ENCODE measurements around the gene BANF1.
A peak's percentile ranks its signal among the peaks of the same experiment; 100 is the strongest.

Gene BANF1

DNA sequence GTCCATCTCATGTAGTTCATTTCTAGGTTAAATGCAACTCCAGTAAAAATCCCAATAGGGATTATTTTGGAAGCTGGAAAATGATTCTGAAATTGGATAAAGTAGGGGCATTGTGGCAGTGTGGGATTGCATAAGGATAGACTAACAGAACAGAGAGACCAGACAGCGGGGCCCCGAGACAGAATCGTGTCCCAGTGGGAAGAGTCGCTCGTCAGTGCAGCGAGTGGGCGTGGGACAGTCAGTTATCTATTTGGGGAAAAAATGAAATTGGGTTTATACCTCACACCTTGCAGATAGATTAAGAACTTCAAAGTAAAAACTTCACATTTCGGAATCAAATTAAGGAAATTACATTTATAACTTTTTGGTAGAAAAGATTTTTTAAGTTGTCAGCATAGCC is 30.2 kb upstream of the BANF1 start:
- Mint-ChIP-seq H3K4me3 (no peak overlapping the region), H3K27me3 (no peaks in the 10 kb centered on the region), H3K27ac (no peak overlapping the region), H3K36me3 (ENCODE audit: low read depth) (peaks cover 86% of the 10 kb centered on the region), H3K9me3 (no peaks in the 10 kb centered on the region), H3K4me1 (ENCODE audit: low read depth) (peaks cover 48% of the 10 kb centered on the region)
- intact Hi-C loops (cut with micrococcal nuclease): no loop called here

- no peaks in the 10 kb centered on the region for H3K27me3 Mint-ChIP-seq
- H3K36me3 Mint-ChIP-seq (ENCODE audit: low read depth): peaks cover 86% of the 10 kb centered on the region
- no peaks in the 10 kb centered on the region for H3K9me3 Mint-ChIP-seq
- no peak overlapping the region for H3K4me3 Mint-ChIP-seq
- no peak overlapping the region for H3K27ac Mint-ChIP-seq
- intact Hi-C loops (cut with micrococcal nuclease): no loop called here
- peaks cover 37% of the 10 kb centered on the region for H3K4me1 Mint-ChIP-seq (ENCODE audit: low read depth)
These were observed 28.7 kb upstream of the BANF1 start for GRCh38 chr11:65973439-65974110.

DNA sequence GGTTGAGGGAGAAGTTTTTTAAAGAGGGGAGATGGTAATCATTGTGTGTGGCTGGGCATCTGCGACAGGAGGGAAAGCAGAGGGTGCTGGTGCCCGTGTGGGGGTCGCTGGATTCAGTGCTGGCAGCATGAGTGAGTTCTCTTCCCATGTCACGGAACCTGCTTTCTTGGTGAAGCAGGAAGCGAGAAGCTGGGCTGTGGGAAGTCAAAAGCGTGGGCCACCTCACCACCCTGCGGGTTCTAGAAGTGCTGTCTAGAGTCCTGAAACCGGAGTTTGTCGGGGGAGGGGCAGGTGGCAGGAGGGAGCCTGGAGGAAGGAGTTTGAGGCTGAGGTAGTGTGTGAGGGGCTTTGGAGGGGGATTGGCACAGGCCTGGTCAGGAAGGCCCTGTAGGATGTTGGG is 26.5 kb upstream of the BANF1 start:
- Mint-ChIP-seq H3K27ac (peak overlapping the region; percentile 59), H3K36me3 (ENCODE audit: low read depth) (peaks cover 86% of the 10 kb centered on the region), H3K9me3 (no peaks in the 10 kb centered on the region), H3K4me3 (peak overlapping the region; percentile 27), H3K27me3 (no peaks in the 10 kb centered on the region), H3K4me1 (ENCODE audit: low read depth) (peaks cover 15% of the 10 kb centered on the region)
- intact Hi-C loops (cut with micrococcal nuclease): no loop called here

DNA sequence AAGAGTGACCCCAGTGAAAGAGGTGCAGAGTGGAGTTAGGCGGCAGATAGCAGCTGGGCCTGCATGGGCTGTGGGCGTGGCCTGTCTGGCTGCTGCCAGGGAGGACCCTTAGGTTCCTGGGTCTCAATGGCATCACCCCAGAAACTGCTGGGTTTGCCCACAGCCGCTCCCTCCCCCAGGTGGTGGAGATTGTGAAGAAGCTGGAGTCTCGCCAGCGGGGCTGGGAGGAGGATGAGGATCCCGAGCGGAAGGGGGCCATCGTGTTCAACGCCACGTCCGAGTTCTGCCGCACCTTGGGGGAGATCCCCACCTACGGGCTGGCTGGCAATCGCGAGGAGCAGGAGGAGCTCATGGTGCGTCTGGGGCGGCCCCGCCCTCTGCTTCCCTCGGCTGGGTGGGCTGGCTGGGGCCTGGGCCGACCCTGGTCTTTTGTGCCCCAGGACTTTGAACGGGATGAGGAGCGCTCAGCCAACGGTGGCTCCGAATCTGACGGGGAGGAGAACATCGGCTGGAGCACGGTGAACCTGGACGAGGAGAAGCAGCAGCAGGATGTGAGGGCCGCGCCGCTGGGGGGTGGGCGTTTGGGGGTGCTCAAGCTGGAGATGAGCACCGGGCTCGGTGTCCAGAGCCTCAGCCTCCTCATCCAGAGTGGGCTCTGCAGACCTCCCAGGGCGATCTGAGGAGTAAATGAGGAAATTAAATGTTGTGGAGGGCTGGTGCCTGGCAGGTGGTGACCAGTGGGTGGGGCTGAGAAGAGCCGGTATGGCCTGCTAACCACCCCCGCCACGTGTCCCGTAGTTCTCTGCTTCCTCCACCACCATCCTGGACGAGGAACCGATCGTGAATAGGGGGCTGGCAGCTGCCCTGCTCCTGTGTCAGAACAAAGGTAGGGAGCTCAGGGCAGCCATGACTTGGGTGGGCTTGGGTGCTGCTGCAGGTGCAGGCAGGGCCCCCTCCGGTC is 25.8 kb upstream of the BANF1 start:
- Mint-ChIP-seq H3K36me3 (ENCODE audit: low read depth) (peaks cover 84% of the 10 kb centered on the region), H3K4me1 (ENCODE audit: low read depth) (peaks cover 21% of the 10 kb centered on the region), H3K4me3 (peak overlapping the region; percentile 27), H3K9me3 (no peaks in the 10 kb centered on the region), H3K27ac (peak overlapping the region; percentile 59), H3K27me3 (no peaks in the 10 kb centered on the region)
- intact Hi-C loops (cut with micrococcal nuclease): no loop called here

DNA sequence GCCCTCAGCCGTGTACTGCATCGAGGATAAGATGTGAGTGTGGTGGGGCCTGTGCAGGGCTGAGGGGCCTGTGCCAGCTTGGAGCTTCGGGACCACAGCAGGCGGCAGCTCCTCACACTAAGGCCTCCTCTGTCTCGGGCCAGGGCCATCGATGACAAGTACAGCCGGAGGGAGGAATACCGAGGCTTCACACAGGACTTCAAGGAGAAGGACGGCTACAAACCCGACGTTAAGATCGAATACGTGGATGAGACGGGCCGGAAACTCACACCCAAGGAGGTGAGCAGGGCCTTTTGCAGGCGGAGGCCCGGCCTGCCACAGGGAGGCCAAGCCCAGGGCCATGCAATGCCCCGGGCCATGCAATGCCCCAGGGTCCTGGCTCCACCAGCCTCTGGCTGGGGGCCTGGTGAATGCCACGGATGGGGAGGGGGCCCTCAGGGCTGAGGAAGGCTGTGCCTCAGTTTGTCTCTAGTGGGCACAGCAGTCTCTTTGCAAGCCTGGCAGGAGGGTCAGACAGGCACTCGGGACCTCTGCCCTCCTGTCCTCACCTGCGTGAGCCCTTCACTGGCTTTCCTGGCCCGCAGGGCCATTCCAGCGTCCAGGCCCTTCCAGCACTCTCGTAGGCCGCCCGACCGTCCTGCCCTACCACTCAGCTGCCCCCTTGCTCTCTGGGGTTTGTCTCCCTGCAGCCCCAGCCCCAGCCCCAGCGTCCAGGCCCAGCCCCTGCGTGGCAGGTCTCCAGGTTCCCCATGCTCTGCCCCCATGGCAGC is 24.5 kb upstream of the BANF1 start:
- Mint-ChIP-seq H3K4me1 (ENCODE audit: low read depth) (peaks cover 21% of the 10 kb centered on the region), H3K36me3 (ENCODE audit: low read depth) (peaks cover 70% of the 10 kb centered on the region), H3K9me3 (no peaks in the 10 kb centered on the region), H3K27ac (peak overlapping the region; percentile 52), H3K4me3 (no peak overlapping the region), H3K27me3 (no peaks in the 10 kb centered on the region)
- intact Hi-C loops (cut with micrococcal nuclease): no loop called here

DNA sequence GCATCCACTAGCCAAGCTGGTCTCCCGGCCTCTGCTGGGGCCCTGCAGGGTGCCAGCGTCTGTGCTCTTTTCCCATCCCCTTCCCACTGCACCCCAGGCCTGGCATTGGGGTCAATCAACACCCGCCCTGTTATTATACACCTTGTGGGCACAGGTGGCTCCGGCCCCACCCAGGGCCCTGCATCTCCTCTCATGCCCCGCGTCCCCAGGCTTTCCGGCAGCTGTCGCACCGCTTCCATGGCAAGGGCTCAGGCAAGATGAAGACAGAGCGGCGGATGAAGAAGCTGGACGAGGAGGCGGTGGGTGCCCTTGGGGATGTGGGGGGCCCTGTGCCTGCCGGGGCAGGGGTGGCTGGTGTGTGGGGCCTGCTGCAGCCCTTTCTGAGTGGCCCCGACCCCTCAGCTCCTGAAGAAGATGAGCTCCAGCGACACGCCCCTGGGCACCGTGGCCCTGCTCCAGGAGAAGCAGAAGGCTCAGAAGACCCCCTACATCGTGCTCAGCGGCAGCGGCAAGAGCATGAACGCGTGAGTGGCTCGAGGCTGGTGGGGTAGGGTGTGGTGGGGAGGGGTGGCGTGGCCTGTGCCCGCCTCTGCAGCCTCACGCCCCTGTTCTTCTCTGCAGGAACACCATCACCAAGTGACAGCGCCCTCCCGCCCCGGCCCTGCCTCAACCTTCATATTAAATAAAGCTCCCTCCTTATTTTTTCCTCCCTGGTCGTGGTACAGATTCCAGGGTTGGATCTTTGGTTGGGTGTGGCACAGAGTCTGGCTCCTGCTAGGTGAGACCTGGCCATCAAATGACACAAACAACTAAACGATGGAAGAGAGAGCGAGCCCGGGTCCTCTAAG is 23.7 kb upstream of the BANF1 start:
- intact Hi-C loops (cut with micrococcal nuclease): no loop called here
- no peaks in the 10 kb centered on the region for H3K9me3 Mint-ChIP-seq
- H3K4me3 Mint-ChIP-seq: no peak overlapping the region
- H3K27ac Mint-ChIP-seq: peak overlapping the region; percentile 10
- H3K27me3 Mint-ChIP-seq: no peaks in the 10 kb centered on the region
- peaks cover 21% of the 10 kb centered on the region for H3K4me1 Mint-ChIP-seq (ENCODE audit: low read depth)
- peaks cover 62% of the 10 kb centered on the region for H3K36me3 Mint-ChIP-seq (ENCODE audit: low read depth)

- H3K9me3 Mint-ChIP-seq: no peaks in the 10 kb centered on the region
- H3K36me3 Mint-ChIP-seq (ENCODE audit: low read depth): peaks cover 57% of the 10 kb centered on the region
- intact Hi-C loops (cut with micrococcal nuclease): no loop called here
- peak overlapping the region; percentile 10 for H3K27ac Mint-ChIP-seq
- no peak overlapping the region for H3K4me3 Mint-ChIP-seq
- H3K27me3 Mint-ChIP-seq: no peaks in the 10 kb centered on the region
- H3K4me1 Mint-ChIP-seq (ENCODE audit: low read depth): peaks cover 21% of the 10 kb centered on the region
These were observed 23.0 kb upstream of the BANF1 start for GRCh38 chr11:65979261-65979759.

DNA sequence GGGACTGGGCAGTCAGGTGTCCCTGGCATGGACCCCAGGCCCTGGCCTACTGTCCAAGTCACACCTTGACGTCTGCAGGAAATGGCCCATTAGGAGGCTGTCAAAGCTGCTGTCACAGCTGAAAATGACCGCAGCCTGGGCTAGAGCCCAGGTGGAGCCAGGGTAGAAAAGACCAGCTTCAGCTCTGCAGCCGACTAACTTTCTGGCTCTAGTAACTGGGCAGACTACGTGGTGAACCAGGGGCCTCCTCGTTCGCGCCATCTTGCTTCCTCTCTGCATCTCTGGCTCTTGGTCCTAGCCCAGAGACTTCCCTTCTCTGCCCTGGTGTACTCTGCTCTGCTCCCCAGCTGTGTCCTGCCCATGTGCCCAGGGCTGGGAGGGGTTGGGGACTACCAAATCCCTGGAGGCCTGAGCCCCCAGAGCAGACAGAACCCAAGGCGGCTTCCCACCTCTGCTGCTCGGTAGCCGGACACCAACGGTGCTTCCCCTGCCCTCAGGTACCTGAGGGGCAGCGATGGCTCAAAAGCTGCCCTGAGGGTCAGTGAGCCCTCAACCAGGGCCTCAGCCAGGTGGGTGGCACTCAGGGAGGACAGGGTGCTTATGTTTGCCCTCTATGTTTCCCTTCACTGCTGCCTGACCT is 21.1 kb upstream of the BANF1 start:
- Mint-ChIP-seq H3K27me3 (no peaks in the 10 kb centered on the region), H3K36me3 (ENCODE audit: low read depth) (peaks cover 46% of the 10 kb centered on the region), H3K27ac (no peak overlapping the region), H3K4me1 (ENCODE audit: low read depth) (peaks cover 12% of the 10 kb centered on the region), H3K9me3 (no peaks in the 10 kb centered on the region), H3K4me3 (no peak overlapping the region)
- intact Hi-C loops (cut with micrococcal nuclease): no loop called here

- intact Hi-C loops (cut with micrococcal nuclease): no loop called here
- no peaks in the 10 kb centered on the region for H3K9me3 Mint-ChIP-seq
- H3K4me1 Mint-ChIP-seq (ENCODE audit: low read depth): peaks cover 11% of the 10 kb centered on the region
- H3K36me3 Mint-ChIP-seq (ENCODE audit: low read depth): peaks cover 36% of the 10 kb centered on the region
- no peak overlapping the region for H3K27ac Mint-ChIP-seq
- no peaks in the 10 kb centered on the region for H3K27me3 Mint-ChIP-seq
- no peak overlapping the region for H3K4me3 Mint-ChIP-seq
These were observed 20.1 kb upstream of the BANF1 start for GRCh38 chr11:65981972-65982823.

- H3K36me3 Mint-ChIP-seq (ENCODE audit: low read depth): peaks cover 28% of the 10 kb centered on the region
- H3K27ac Mint-ChIP-seq: no peak overlapping the region
- H3K4me3 Mint-ChIP-seq: no peak overlapping the region
- peaks cover 11% of the 10 kb centered on the region for H3K4me1 Mint-ChIP-seq (ENCODE audit: low read depth)
- intact Hi-C loops (cut with micrococcal nuclease): no loop called here
- H3K27me3 Mint-ChIP-seq: no peaks in the 10 kb centered on the region
- no peaks in the 10 kb centered on the region for H3K9me3 Mint-ChIP-seq
These were observed 19.3 kb upstream of the BANF1 start for GRCh38 chr11:65982824-65983588.

DNA sequence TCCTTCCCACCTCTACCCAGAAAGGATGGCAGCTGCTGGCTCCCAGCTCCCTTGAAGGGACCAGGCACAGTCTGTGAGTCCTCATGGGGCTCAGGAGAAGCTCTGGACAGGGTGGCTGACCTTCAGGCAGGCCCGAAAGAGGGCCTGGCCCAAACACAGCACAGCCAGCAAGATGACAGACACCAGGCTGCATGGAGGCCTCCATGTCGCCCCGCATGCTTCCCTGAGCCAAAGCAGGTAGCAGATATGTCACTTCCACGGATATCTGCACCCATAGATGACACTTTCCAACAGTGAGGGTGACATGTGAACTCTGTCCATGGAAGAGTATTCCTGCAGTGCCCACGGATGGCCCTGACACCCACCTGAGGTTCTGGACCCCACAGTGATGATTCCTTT is 18.7 kb upstream of the BANF1 start:
- no peak overlapping the region for H3K27ac Mint-ChIP-seq
- H3K27me3 Mint-ChIP-seq: no peaks in the 10 kb centered on the region
- H3K4me1 Mint-ChIP-seq (ENCODE audit: low read depth): peaks cover 11% of the 10 kb centered on the region
- H3K36me3 Mint-ChIP-seq (ENCODE audit: low read depth): peaks cover 22% of the 10 kb centered on the region
- intact Hi-C loops (cut with micrococcal nuclease): no loop called here
- no peak overlapping the region for H3K4me3 Mint-ChIP-seq
- no peaks in the 10 kb centered on the region for H3K9me3 Mint-ChIP-seq

DNA sequence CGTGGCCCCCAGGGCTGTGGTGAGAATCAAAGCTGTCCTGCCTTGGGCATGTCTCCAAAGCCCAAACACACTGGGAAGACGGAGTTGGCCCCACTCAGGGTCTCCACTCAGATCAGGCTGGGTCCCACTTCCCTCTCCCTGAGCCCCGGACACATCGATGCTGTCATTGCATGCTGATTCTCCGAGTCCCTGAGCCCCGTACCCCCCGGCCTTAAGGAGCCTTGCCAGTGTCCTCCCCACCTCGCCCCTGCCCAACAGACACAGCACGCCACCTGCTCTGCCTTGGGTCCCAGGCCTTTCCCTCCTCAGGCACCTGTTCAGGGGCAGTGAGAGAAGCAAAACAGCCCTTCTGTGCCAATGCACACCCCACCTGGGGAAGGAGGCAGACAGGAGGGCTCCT is 15.0 kb upstream of the BANF1 start:
- H3K9me3 Mint-ChIP-seq: no peaks in the 10 kb centered on the region
- H3K4me3 Mint-ChIP-seq: no peak overlapping the region
- no peak overlapping the region for H3K27ac Mint-ChIP-seq
- H3K36me3 Mint-ChIP-seq (ENCODE audit: low read depth): peaks cover 8% of the 10 kb centered on the region
- no peaks in the 10 kb centered on the region for H3K27me3 Mint-ChIP-seq
- intact Hi-C loops (cut with micrococcal nuclease): no loop called here
- H3K4me1 Mint-ChIP-seq (ENCODE audit: low read depth): peaks cover 12% of the 10 kb centered on the region

Measured in dendritic cell treated with granulocyte-macrophage colony-stimulating factor and Interleukin-4, amounts not matched to agents 40 ng/mL and 50 ng/mL, for 4 days (primary cell).